ENCODE measurements around the gene FRMD4A. TPM values are rescaled to one million over a fixed set of nuclear protein-coding genes. Genes with fewer than 3 reads are reported as not detected.

Gene FRMD4A
- total and polyA plus RNA-seq, 2 experiments from 2014 or later: 5.4 to 10.3 TPM

DNA sequence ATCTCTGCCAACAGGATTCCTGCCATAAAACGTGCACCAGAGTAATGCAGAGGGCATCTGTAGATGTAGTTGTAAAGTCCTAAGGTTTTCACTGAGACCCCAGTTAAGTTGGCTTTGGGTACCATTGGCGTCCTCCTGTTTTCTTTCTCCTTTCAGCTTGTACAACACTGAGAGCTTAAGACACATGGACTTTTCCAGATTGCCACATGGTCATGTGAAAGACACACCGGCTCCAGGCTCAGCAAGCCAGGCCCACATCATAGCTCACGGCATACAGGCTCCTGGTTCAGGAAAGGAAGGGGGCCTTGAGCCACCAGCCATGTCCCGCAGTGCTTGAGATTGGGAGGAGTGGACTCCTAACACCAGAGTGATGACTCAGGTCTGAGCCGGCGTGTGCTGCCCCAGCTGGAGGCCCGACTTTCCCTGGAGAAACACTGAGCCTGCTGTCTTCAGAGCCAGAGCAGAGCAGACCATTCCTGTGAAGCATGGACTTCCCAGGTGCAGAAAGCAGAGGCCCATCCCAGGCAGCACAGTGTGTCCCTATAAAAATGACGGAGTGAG, 491.2 kb downstream of the FRMD4A start:
- H3K4me2 ChIP-seq: no peak overlapping the region
- no peaks in the 10 kb centered on the region for H3K36me3 ChIP-seq (replicated peaks; ENCODE audit: insufficient read depth, low read depth)
- DNase-seq (ENCODE audit: low spot score): peak; percentile 50
- no peak overlapping the region for H3K4me3 ChIP-seq
- WGBS (ENCODE audit: low lambda C conversion rate, missing lambda C conversion rate): 69% methylated on average over 9 of the region's 9 CpGs
- no peak overlapping the region for H3K27ac ChIP-seq
- H2AFZ ChIP-seq: no peak overlapping the region
- H3K79me2 ChIP-seq: no peaks in the 10 kb centered on the region
- no peaks in the 10 kb centered on the region for H4K20me1 ChIP-seq (ENCODE audit: insufficient read depth, poor library complexity, severe bottlenecking)
- H3K4me1 ChIP-seq (ENCODE audit: insufficient read depth): no peaks in the 10 kb centered on the region
- no peaks in the 10 kb centered on the region for H3K27me3 ChIP-seq
- H3K9me2 ChIP-seq (replicated peaks; ENCODE audit: insufficient read depth): no peaks in the 10 kb centered on the region
- TF ChIP-seq, protein P1, sequence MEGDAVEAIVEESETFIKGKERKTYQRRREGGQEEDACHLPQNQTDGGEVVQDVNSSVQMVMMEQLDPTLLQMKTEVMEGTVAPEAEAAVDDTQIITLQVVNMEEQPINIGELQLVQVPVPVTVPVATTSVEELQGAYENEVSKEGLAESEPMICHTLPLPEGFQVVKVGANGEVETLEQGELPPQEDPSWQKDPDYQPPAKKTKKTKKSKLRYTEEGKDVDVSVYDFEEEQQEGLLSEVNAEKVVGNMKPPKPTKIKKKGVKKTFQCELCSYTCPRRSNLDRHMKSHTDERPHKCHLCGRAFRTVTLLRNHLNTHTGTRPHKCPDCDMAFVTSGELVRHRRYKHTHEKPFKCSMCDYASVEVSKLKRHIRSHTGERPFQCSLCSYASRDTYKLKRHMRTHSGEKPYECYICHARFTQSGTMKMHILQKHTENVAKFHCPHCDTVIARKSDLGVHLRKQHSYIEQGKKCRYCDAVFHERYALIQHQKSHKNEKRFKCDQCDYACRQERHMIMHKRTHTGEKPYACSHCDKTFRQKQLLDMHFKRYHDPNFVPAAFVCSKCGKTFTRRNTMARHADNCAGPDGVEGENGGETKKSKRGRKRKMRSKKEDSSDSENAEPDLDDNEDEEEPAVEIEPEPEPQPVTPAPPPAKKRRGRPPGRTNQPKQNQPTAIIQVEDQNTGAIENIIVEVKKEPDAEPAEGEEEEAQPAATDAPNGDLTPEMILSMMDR (IDR thresholded peaks at IDR 0.05; ENCODE audit: poor library complexity): no peak
- TF ChIP-seq EZH2phosphoT487 (IDR thresholded peaks at IDR 0.05; ENCODE audit: low read depth, severe bottlenecking, unreplicated experiment): no peak
- no peaks in the 10 kb centered on the region for H3K9me3 ChIP-seq (ENCODE audit: low read depth)

DNA sequence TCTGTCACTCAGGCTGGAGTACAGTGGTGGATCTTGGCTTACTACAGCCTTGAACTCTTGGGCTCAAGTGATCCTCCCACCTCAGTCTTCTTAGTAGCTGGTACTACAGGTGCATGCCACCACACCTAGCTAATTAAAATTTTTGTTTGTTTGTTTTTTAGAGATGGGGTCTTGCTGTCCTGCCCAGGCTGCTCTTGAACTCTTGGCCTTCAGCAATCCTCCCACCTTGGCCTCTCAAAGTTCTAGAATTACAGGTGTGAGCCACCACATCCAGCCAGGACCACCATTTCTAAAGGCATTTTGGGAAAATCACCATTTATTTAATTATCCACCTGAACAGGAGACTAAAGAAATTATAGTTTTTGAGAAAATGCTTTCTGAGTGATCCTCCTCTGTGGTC, 491.7 kb downstream of the FRMD4A start:
- no peaks in the 10 kb centered on the region for H3K79me2 ChIP-seq
- no peak for DNase-seq (ENCODE audit: low spot score)
- no peak overlapping the region for H3K27ac ChIP-seq
- H3K9me3 ChIP-seq (ENCODE audit: low read depth): no peaks in the 10 kb centered on the region
- no peaks in the 10 kb centered on the region for H4K20me1 ChIP-seq (ENCODE audit: insufficient read depth, poor library complexity, severe bottlenecking)
- H3K4me2 ChIP-seq: no peak overlapping the region
- H3K4me1 ChIP-seq (ENCODE audit: insufficient read depth): no peaks in the 10 kb centered on the region
- no peaks in the 10 kb centered on the region for H3K36me3 ChIP-seq (replicated peaks; ENCODE audit: insufficient read depth, low read depth)
- no peaks in the 10 kb centered on the region for H3K27me3 ChIP-seq
- H2AFZ ChIP-seq: no peak overlapping the region
- TF ChIP-seq EZH2phosphoT487 (IDR thresholded peaks at IDR 0.05; ENCODE audit: low read depth, severe bottlenecking, unreplicated experiment) (no peak), EZH2 (IDR thresholded peaks at IDR 0.05; ENCODE audit: borderline replicate concordance) (no peak)
- TF ChIP-seq, protein P1 (IDR thresholded peaks at IDR 0.05; ENCODE audit: poor library complexity): no peak
- H3K9me2 ChIP-seq (replicated peaks; ENCODE audit: insufficient read depth): no peaks in the 10 kb centered on the region
- H3K4me3 ChIP-seq: no peak overlapping the region

DNA sequence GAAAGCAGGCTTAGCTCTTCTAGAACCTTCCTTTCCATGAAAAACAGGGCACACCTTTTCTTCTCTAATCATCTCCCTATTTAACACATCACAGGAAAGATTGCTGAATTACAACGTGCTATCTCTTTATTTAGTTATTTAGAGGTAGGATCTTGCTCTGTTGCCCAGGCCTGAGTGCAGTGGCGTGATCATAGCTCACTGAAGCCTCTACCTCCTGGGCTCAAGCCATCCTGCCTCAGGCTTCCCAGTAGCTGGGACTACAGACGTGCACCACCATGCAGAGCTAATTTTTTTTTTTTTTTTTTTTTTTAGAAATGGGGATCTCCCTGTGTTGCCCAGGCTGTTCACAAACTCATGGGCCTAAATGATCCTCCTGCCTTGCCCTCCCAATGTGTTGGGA, 492.8 kb downstream of the FRMD4A start:
- H3K4me1 ChIP-seq (ENCODE audit: insufficient read depth): no peaks in the 10 kb centered on the region
- H3K4me3 ChIP-seq: no peak overlapping the region
- H3K79me2 ChIP-seq: no peaks in the 10 kb centered on the region
- TF ChIP-seq, protein P1 (IDR thresholded peaks at IDR 0.05; ENCODE audit: poor library complexity): no peak
- TF ChIP-seq EZH2phosphoT487 (IDR thresholded peaks at IDR 0.05; ENCODE audit: low read depth, severe bottlenecking, unreplicated experiment): no peak
- H3K27me3 ChIP-seq: no peaks in the 10 kb centered on the region
- no peaks in the 10 kb centered on the region for H3K9me2 ChIP-seq (replicated peaks; ENCODE audit: insufficient read depth)
- no peak overlapping the region for H3K27ac ChIP-seq
- H2AFZ ChIP-seq: no peak overlapping the region
- 98% methylated on average over 3 of the region's 3 CpGs for WGBS (ENCODE audit: low lambda C conversion rate, missing lambda C conversion rate)
- no peak for DNase-seq (ENCODE audit: low spot score)
- no peaks in the 10 kb centered on the region for H3K36me3 ChIP-seq (replicated peaks; ENCODE audit: insufficient read depth, low read depth)
- no peaks in the 10 kb centered on the region for H3K9me3 ChIP-seq (ENCODE audit: low read depth)
- H4K20me1 ChIP-seq (ENCODE audit: insufficient read depth, poor library complexity, severe bottlenecking): no peaks in the 10 kb centered on the region
- H3K4me2 ChIP-seq: no peak overlapping the region

Data from hepatocyte (in vitro differentiated cells).